ENCODE results near the gene CCNK.

CCNK gene

DNA sequence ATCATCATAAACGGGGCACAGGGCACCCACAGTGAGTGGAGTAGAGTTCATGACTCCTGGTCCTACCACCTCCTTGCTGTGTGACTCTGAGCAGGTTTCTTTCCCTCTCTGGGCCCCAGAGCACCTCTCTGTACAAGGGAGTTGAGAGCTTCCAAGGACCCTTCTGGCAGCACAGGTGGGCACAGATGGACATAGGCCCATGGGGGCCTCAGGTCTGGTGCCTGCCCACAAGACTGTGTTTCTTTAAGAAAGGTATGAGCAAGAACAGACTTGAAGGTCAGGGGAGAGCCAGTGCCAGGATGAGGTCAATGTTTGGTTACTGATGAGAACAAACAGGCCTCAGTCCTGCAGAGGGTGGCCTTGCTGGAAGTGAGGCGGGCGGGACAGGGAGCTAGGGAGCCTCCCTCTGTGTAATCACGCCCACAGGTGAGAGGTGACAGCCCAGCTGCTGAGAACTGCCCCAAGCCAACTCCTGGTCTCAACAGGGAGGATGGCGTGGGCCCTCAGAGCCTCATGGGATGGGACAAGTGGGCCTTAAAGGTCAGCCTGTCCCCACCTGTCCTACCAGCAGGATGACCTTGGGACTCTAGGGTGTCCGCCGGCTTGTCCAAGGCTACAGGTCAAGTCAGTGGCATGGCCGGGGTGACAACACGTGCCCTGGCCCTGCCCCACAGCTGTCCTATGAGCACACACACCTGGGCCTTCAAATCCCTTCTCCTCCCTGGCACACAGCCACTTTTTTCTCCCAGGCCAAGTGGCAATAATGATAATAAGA is 73.7 kb downstream of the CCNK start:
- no peak for DNase-seq

- no peak for DNase-seq
Observed at GRCh38 chr14:99556134-99556791, 75.1 kb downstream of the CCNK start.

DNA sequence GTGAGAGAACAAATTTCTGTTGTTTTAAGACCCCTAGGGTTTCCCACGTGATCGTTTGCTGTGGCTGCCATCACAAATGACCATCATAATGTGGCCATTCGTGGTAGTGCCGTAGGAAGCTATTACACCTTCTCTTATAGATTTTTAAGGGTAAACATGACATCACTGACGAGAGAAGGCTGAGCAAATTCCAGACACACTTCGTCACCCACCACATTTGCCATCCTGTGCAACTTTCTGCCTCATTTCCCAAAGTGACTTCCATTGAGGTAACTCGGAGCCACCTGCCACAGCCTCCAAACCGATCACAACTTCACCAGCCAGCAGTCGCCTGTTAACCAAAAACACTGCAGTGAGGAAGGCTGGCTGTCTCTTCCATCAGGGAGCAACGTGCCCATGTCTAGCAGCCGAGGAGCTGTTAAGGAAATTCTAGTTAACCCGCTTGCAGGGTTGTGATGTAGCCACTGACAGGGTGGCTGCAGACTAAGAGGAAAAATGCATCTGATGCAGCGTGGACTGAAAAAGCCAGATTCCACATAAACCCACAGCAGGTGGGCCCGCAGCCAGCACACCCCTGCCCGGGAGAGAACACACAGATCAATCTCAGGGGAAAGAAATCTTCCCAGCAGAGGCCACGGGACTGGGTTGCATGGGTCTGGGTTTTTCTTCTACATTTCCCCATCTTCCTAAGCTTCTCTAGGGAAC is 78.2 kb downstream of the CCNK start:
- DNase-seq = no peak

GRCh38 chr14:99560403-99560802 is 79.2 kb downstream of the CCNK start:
- no peak for DNase-seq

- DNase-seq = no peak
Observed at GRCh38 chr14:99560922-99561683, 79.9 kb downstream of the CCNK start.

DNA sequence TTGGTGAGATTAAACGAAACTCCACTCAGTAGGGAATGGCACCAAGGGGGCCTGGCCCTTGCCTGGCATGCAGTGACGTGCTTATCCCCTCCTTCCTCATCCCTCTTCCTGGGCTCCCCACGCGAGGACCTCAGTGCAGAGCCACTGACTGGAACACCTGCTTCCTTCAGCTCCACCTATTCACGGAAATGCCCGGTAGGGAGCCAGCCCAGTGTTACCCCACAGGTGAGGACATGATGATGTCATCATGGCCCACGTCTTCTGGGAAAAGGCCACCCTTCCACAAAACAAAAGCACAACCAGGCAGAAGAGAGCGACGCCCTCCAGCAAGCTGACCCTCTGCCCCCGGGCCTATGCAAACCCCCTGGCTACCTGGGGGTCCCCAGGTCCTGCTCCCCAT is 80.7 kb downstream of the CCNK start:
- no peak for DNase-seq

All from NCI-H226 (cell line).